NCI-H1694 treated with DMSO at 0.1 percent for 48 hours (cell line): Measurements from ENCODE around the gene TMEM229B.
"Not testable (repeated sequence)": the region's sequence is repeated elsewhere in the genome, so short reads cannot be mapped to it uniquely, and the experiment has no call there.

Experiments used
- DNase-seq: peaks from one replicate; lab custom pipeline; 2025; lab: John Stamatoyannopoulos, UW

The TMEM229B gene

GRCh38 chr14:67456732-67457131, 31.8 kb downstream of the TMEM229B start:
- DNase-seq, result no peak

GRCh38 chr14:67453575-67454300, 34.8 kb downstream of the TMEM229B start:
- no peak for DNase-seq

GRCh38 chr14:67451667-67452066, 36.9 kb downstream of the TMEM229B start:
- not testable (repeated sequence) for DNase-seq

GRCh38 chr14:67449096-67449495, 39.4 kb downstream of the TMEM229B start:
- DNase-seq, result no peak

GRCh38 chr14:67447033-67447381, 41.5 kb downstream of the TMEM229B start:
- no peak for DNase-seq

- peak; percentile 38 for DNase-seq
These were observed 42.0 kb downstream of the TMEM229B start for GRCh38 chr14:67446371-67447032.

- DNase-seq, result no peak
These were observed 44.1 kb downstream of the TMEM229B start for GRCh38 chr14:67444395-67444794.

GRCh38 chr14:67442139-67442906, 46.2 kb downstream of the TMEM229B start:
- no peak for DNase-seq

GRCh38 chr14:67441672-67442071, 46.8 kb downstream of the TMEM229B start:
- DNase-seq, result no peak

GRCh38 chr14:67441256-67441655, 47.3 kb downstream of the TMEM229B start:
- DNase-seq, result no peak

GRCh38 chr14:67440513-67440912, 48.0 kb downstream of the TMEM229B start:
- DNase-seq, result no peak

GRCh38 chr14:67438969-67439368, 49.6 kb downstream of the TMEM229B start:
- DNase-seq, result no peak

GRCh38 chr14:67436006-67436866, 52.3 kb downstream of the TMEM229B start:
- DNase-seq, result no peak

- no peak for DNase-seq
These were observed 52.9 kb downstream of the TMEM229B start for GRCh38 chr14:67435603-67436002.

- DNase-seq, result no peak
These were observed 56.4 kb downstream of the TMEM229B start for GRCh38 chr14:67432050-67432564.

- DNase-seq, result no peak
These were observed 58.9 kb downstream of the TMEM229B start for GRCh38 chr14:67429510-67430205.

- no peak for DNase-seq
These were observed 60.0 kb downstream of the TMEM229B start for GRCh38 chr14:67428501-67429031.

- peak; percentile 89 for DNase-seq
These were observed 61.4 kb downstream of the TMEM229B start for GRCh38 chr14:67426983-67427606.

- no peak for DNase-seq
These were observed 62.4 kb downstream of the TMEM229B start for GRCh38 chr14:67426161-67426560.

GRCh38 chr14:67425608-67426007, 62.9 kb downstream of the TMEM229B start:
- no peak for DNase-seq
